CD4-positive, alpha-beta T cell (primary cell): ENCODE measurements around the gene GNAZ. TPM values are rescaled to one million over a fixed set of nuclear protein-coding genes. Genes with fewer than 3 reads are reported as not detected.

Source experiments
- ATAC-seq: fragments of 200-7000 bp; cut with Tn5 transposase; one replicate; pipeline ENCODE4 v1.10.0; 2022; ENCODE audit warnings: mild to moderate bottlenecking; ENCODE audit not compliant: poor library complexity
- CTCF ChIA-PET: fragments of 350-600 bp; sonication (Branson Sonifier 250); formaldehyde crosslinking; loops from one replicate; lab custom pipeline; 2021; ENCODE audit warnings: antibody characterized with exemption, inconsistent platforms; lab: Charles Lee
- POLR2A ChIA-PET: fragments of 350-600 bp; sonication (Branson Sonifier 250); formaldehyde crosslinking; loops from one replicate; lab custom pipeline; 2021; ENCODE audit warnings: antibody characterized with exemption, inconsistent platforms; lab: Charles Lee
- DNase-seq, 14 experiments: peaks; one replicate each; pipeline ENCODE4 v3.0.0-alpha.2; 2013 to 2020; ENCODE audit warnings: mixed read lengths in 2 of 14
- H3K27ac ChIP-seq, 2 donors: one replicate each; pipeline versions ENCODE4 v1.5.1 to v1.7.0; 2013; ENCODE audit warnings: low read length in 2 of 2, low read depth in 1 of 2, mild to moderate bottlenecking in 1 of 2
- H3K27me3 ChIP-seq, 2 experiments: 1 replicate in 1 of 2; 2 replicates in 1 of 2; pipeline versions ENCODE4 v1.6.1 to v1.7.0; 2013; ENCODE audit warnings: low read length in 2 of 2, control low read depth in 1 of 2, mild to moderate bottlenecking in 1 of 2, moderate library complexity in 1 of 2; ENCODE audit not compliant: insufficient read depth in 2 of 2, control insufficient read depth in 1 of 2
- H3K36me3 ChIP-seq: one replicate; pipeline ENCODE4 v1.6.1; 2013; ENCODE audit warnings: low read length, control low read depth; ENCODE audit not compliant: insufficient read depth
- H3K4me1 ChIP-seq: one replicate; pipeline ENCODE4 v1.6.1; 2013; ENCODE audit warnings: low read length, control low read depth; ENCODE audit not compliant: insufficient read depth
- H3K4me3 ChIP-seq: one replicate; pipeline ENCODE4 v1.5.1; 2013; ENCODE audit warnings: mild to moderate bottlenecking, low read length, moderate library complexity
- H3K9me3 ChIP-seq, 2 experiments: 1 replicate in 1 of 2; 2 replicates in 1 of 2; pipeline versions ENCODE4 v1.6.1 to v1.7.0; 2013; ENCODE audit warnings: low read length in 2 of 2, mild to moderate bottlenecking in 2 of 2, control low read depth in 1 of 2, moderate library complexity in 1 of 2; ENCODE audit not compliant: control insufficient read depth in 1 of 2, insufficient read depth in 1 of 2
- H3K27ac Mint-ChIP-seq: one replicate; pipeline ENCODE4 v1.8.0; 2020; ENCODE audit warnings: mixed read lengths
- H3K27me3 Mint-ChIP-seq: one replicate; pipeline ENCODE4 v1.8.0; 2021; ENCODE audit warnings: mixed read lengths
- H3K36me3 Mint-ChIP-seq: one replicate; pipeline ENCODE4 v1.8.0; 2021; ENCODE audit warnings: low read depth, mixed read lengths
- H3K4me1 Mint-ChIP-seq: one replicate; pipeline ENCODE4 v1.8.0; 2021; ENCODE audit warnings: low read depth, mixed read lengths
- H3K4me3 Mint-ChIP-seq: one replicate; pipeline ENCODE4 v1.8.0; 2020; ENCODE audit warnings: mild to moderate bottlenecking, mixed read lengths
- H3K9me3 Mint-ChIP-seq: one replicate; pipeline ENCODE4 v1.8.0; 2020; ENCODE audit warnings: mixed read lengths
- intact Hi-C, 2 experiments: fragments of 100-400 bp; cut with DNase I in 1 of 2; cut with micrococcal nuclease in 1 of 2; formaldehyde crosslinking; loops; one replicate each; pipeline versions ENCODE4 v1.15.1 to v1.9.0; 2023 to 2025; cut with DNase I, micrococcal nuclease
- total RNA-seq, 174 experiments: library from RNA in 2 of 174; stranded (reverse) in 2 of 174; gene quantifications; one replicate each; pipeline ENCODE4 v1.2.3 and lab custom pipeline; 2021 to 2026
- TF ChIP-seq, protein P1 (sequence below): fragments of 200-600 bp; IDR thresholded peaks from one replicate; pipeline ENCODE4 v1.8.0; 2022; ENCODE audit warnings: antibody characterized with exemption, mild to moderate bottlenecking

Gene GNAZ
- total RNA-seq, 2 experiments from 2014 or later: 0.20 to 0.38 TPM

GRCh38 chr22:23161574-23161973 is 91.3 kb downstream of the GNAZ start:
- H3K27me3 ChIP-seq: no peaks in the 10 kb centered on the region
- intact Hi-C loops: no loop called here
- Mint-ChIP-seq H3K9me3 (no peaks in the 10 kb centered on the region), H3K27me3 (no peaks in the 10 kb centered on the region), H3K36me3 (no peaks in the 10 kb centered on the region), H3K4me3 (no peak overlapping the region), H3K27ac (no peak overlapping the region), H3K4me1 (no peaks in the 10 kb centered on the region)
- ATAC-seq (no peak), DNase-seq (no peak)
- H3K4me3 ChIP-seq: no peak overlapping the region
- TF ChIP-seq, protein P1, sequence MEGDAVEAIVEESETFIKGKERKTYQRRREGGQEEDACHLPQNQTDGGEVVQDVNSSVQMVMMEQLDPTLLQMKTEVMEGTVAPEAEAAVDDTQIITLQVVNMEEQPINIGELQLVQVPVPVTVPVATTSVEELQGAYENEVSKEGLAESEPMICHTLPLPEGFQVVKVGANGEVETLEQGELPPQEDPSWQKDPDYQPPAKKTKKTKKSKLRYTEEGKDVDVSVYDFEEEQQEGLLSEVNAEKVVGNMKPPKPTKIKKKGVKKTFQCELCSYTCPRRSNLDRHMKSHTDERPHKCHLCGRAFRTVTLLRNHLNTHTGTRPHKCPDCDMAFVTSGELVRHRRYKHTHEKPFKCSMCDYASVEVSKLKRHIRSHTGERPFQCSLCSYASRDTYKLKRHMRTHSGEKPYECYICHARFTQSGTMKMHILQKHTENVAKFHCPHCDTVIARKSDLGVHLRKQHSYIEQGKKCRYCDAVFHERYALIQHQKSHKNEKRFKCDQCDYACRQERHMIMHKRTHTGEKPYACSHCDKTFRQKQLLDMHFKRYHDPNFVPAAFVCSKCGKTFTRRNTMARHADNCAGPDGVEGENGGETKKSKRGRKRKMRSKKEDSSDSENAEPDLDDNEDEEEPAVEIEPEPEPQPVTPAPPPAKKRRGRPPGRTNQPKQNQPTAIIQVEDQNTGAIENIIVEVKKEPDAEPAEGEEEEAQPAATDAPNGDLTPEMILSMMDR: no peak
- CTCF ChIA-PET: interaction anchor here (1.3 kb wide), 1 partner anchor 13 kb away, joined by 3 read pairs; no protein-coding TSS in a partner anchor
- H3K36me3 ChIP-seq: no peaks in the 10 kb centered on the region
- H3K27ac ChIP-seq: no peak overlapping the region
- H3K9me3 ChIP-seq: peaks cover 0 to 7% of the 10 kb centered on the region in 2 experiments
- no peaks in the 10 kb centered on the region for H3K4me1 ChIP-seq
- POLR2A ChIA-PET: no interaction called here

DNA sequence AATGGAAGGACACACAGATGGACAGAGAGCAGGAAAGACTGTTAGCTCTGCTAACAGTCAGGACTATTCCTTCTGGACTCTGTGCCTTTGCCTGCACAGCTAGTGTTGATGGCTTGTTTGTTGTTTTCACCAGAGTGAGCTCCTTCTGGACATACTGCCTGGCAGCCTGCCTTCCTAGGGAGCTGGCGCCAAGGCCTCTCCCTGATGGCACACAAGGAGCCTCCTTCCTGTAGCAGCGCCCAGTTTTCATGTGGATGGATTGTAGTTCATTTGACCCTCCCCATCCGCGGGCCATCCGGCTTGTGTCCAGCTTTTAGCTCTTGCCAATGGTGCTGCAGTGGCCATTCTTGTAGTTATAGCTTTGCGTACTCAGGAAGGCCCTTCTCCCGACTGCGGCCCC is 93.3 kb downstream of the GNAZ start:
- no peak overlapping the region for H3K27ac ChIP-seq
- Mint-ChIP-seq H3K36me3 (no peaks in the 10 kb centered on the region), H3K4me3 (no peak overlapping the region), H3K27me3 (no peaks in the 10 kb centered on the region), H3K27ac (no peak overlapping the region), H3K9me3 (no peaks in the 10 kb centered on the region), H3K4me1 (no peaks in the 10 kb centered on the region)
- no peak overlapping the region for H3K4me3 ChIP-seq
- H3K4me1 ChIP-seq: no peaks in the 10 kb centered on the region
- CTCF ChIA-PET: interaction anchor here (1.0 kb wide), 1 partner anchor 11 kb away, joined by 3 read pairs; no protein-coding TSS in a partner anchor
- no peak for ATAC-seq
- DNase-seq: no peak
- TF ChIP-seq, protein P1: no peak
- peaks cover 0 to 7% of the 10 kb centered on the region in 2 experiments for H3K9me3 ChIP-seq
- H3K27me3 ChIP-seq: no peaks in the 10 kb centered on the region
- no peaks in the 10 kb centered on the region for H3K36me3 ChIP-seq
- intact Hi-C loops: no loop called here
- POLR2A ChIA-PET: no interaction called here

DNA sequence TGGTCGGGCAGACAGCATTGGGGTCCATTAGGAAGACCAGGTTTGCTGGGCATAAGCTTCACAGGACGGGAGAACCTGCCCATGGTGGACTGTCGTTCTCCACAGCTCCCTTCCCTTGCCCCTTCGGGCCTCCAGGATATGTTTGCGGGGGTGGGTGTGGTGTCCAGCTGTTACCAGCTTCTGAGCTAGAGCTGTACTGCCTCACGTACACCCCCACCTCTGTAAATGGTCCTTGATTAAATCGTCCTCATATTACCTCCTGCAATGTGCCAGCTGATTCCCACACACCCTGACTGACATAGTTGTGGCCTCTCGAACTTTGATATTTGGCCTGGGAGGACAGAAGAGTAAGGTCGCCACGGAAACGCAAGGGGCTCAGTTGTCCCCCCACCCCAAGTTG is 93.8 kb downstream of the GNAZ start:
- ATAC-seq: no peak
- intact Hi-C loops: no loop called here
- Mint-ChIP-seq H3K9me3 (no peaks in the 10 kb centered on the region), H3K4me3 (no peak overlapping the region), H3K4me1 (no peaks in the 10 kb centered on the region), H3K27ac (no peak overlapping the region), H3K27me3 (no peaks in the 10 kb centered on the region), H3K36me3 (no peaks in the 10 kb centered on the region)
- no peak overlapping the region for H3K27ac ChIP-seq
- TF ChIP-seq, protein P1: no peak
- H3K36me3 ChIP-seq: no peaks in the 10 kb centered on the region
- ChIA-PET CTCF (interaction anchor here (1.0 kb wide), 1 partner anchor 10 kb away, joined by 3 read pairs; no protein-coding TSS in a partner anchor), POLR2A (no interaction called here)
- no peaks in the 10 kb centered on the region for H3K4me1 ChIP-seq
- no peaks in the 10 kb centered on the region for H3K27me3 ChIP-seq
- peaks cover 0 to 7% of the 10 kb centered on the region in 2 experiments for H3K9me3 ChIP-seq
- no peak for DNase-seq
- no peak overlapping the region for H3K4me3 ChIP-seq
